CD14-positive monocyte (primary cell): ENCODE results near the gene NRK. TPM values are rescaled to one million over a fixed set of nuclear protein-coding genes. Genes with fewer than 3 reads are reported as not detected.

Experiments
- DNase-seq, 3 donors: peaks; one replicate each; pipeline ENCODE4 v3.0.0-alpha.2; 2011 to 2022
- H2AFZ ChIP-seq: 2 replicates; pipeline ENCODE4 v1.6.0; 2012; ENCODE audit warnings: mild to moderate bottlenecking, low read depth, low read length, inconsistent platforms; ENCODE audit not compliant: insufficient read depth, poor library complexity, severe bottlenecking
- H3K27ac ChIP-seq, 2 donors: 1 replicate in 1 of 2; 2 replicates in 1 of 2; pipeline ENCODE4 v1.5.1; 2012 to 2013; ENCODE audit warnings: low read length in 2 of 2, control low read depth in 1 of 2, inconsistent platforms in 1 of 2, low read depth in 1 of 2, mild to moderate bottlenecking in 1 of 2
- H3K27me3 ChIP-seq, 2 donors: one replicate each; pipeline versions ENCODE4 v1.6.0 to v1.6.1; 2011 to 2013; ENCODE audit warnings: low read length in 2 of 2; ENCODE audit not compliant: control insufficient read depth in 2 of 2, insufficient read depth in 2 of 2
- H3K36me3 ChIP-seq, 2 donors: replicated peaks in 1 of 2; 1 replicate in 1 of 2; 2 replicates in 1 of 2; pipeline versions ENCODE4 v1.5.1 to v1.6.1; 2012 to 2013; ENCODE audit warnings: low read length in 2 of 2, control low read depth in 1 of 2, inconsistent platforms in 1 of 2, mild to moderate bottlenecking in 1 of 2; ENCODE audit not compliant: insufficient read depth in 2 of 2, control insufficient read depth in 1 of 2
- H3K4me1 ChIP-seq, 2 donors: 1 replicate in 1 of 2; 2 replicates in 1 of 2; pipeline versions ENCODE4 v1.5.1 to v1.6.1; 2012 to 2013; ENCODE audit warnings: low read length in 2 of 2, control low read depth in 1 of 2, inconsistent platforms in 1 of 2, mild to moderate bottlenecking in 1 of 2, moderate library complexity in 1 of 2; ENCODE audit not compliant: insufficient read depth in 2 of 2, control insufficient read depth in 1 of 2
- H3K4me2 ChIP-seq: replicated peaks from 2 replicates; pipeline ENCODE3; 2012; ENCODE audit warnings: low read length, moderate library complexity, mild to moderate bottlenecking; ENCODE audit not compliant: poor library complexity, severe bottlenecking; ENCODE audit errors: extremely low read depth
- H3K4me3 ChIP-seq, 3 experiments: fragments of 200-600 bp in 1 of 3; sonication (generic) in 1 of 3; replicated peaks in 1 of 3; 1 replicate in 2 of 3; 2 replicates in 1 of 3; pipeline ENCODE4 v1.5.1; 2011 to 2013; ENCODE audit warnings: low read length in 3 of 3, mild to moderate bottlenecking in 3 of 3, control low read depth in 2 of 3, low read depth in 2 of 3, inconsistent platforms in 1 of 3, moderate library complexity in 1 of 3
- H3K79me2 ChIP-seq: 2 replicates; pipeline ENCODE4 v1.6.0; 2012; ENCODE audit warnings: mild to moderate bottlenecking, control low read depth, inconsistent platforms, low read length, moderate library complexity; ENCODE audit not compliant: insufficient read depth
- H3K9ac ChIP-seq: 2 replicates; pipeline ENCODE4 v1.6.0; 2017; ENCODE audit warnings: low read length, mild to moderate bottlenecking; ENCODE audit not compliant: insufficient read depth, poor library complexity, severe bottlenecking
- H3K9me3 ChIP-seq, 2 donors: replicated peaks in 1 of 2; 1 replicate in 1 of 2; 2 replicates in 1 of 2; pipeline versions ENCODE4 v1.5.1 to v1.6.1; 2012 to 2013; ENCODE audit warnings: low read length in 2 of 2, control low read depth in 1 of 2; ENCODE audit not compliant: control insufficient read depth in 1 of 2, insufficient read depth in 1 of 2
- H4K20me1 ChIP-seq: 2 replicates; pipeline ENCODE4 v1.6.0; 2012; ENCODE audit warnings: mild to moderate bottlenecking, low read length, control low read depth, moderate library complexity; ENCODE audit not compliant: insufficient read depth
- H3K27ac Mint-ChIP-seq, 7 donors: one replicate each; pipeline ENCODE4 v1.8.0; 2020; ENCODE audit warnings: mild to moderate bottlenecking in 7 of 7, mixed read lengths in 7 of 7, moderate library complexity in 6 of 7, inconsistent platforms in 2 of 7
- H3K27me3 Mint-ChIP-seq, 3 donors: one replicate each; pipeline ENCODE4 v1.8.0; 2021 to 2022; ENCODE audit warnings: low read depth in 3 of 3, mild to moderate bottlenecking in 3 of 3, mixed read lengths in 3 of 3, moderate library complexity in 3 of 3, inconsistent platforms in 1 of 3
- H3K36me3 Mint-ChIP-seq, 2 donors: one replicate each; pipeline ENCODE4 v1.8.0; 2020; ENCODE audit warnings: mixed read lengths in 2 of 2, inconsistent platforms in 1 of 2, mild to moderate bottlenecking in 1 of 2
- H3K4me1 Mint-ChIP-seq: one replicate; pipeline ENCODE4 v1.8.0; 2020; ENCODE audit warnings: mild to moderate bottlenecking, mixed read lengths
- H3K4me3 Mint-ChIP-seq, 2 donors: one replicate each; pipeline ENCODE4 v1.8.0; 2020; ENCODE audit warnings: mild to moderate bottlenecking in 2 of 2, mixed read lengths in 2 of 2, moderate library complexity in 1 of 2
- H3K9me3 Mint-ChIP-seq, 7 donors: one replicate each; pipeline ENCODE4 v1.8.0; 2020 to 2022; ENCODE audit warnings: mixed read lengths in 7 of 7, mild to moderate bottlenecking in 6 of 7, moderate library complexity in 6 of 7, inconsistent platforms in 2 of 7
- WGBS: methylation state at CpG from one replicate; pipeline ENCODE4 v1.1.5; 2013; ENCODE audit warnings: missing lambda C conversion rate; ENCODE audit not compliant: insufficient coverage; 5-methylcytosine and 5-hydroxymethylcytosine counted together
- intact Hi-C, 2 donors: fragments of 100-400 bp; cut with micrococcal nuclease; formaldehyde crosslinking; loops; one replicate each; pipeline versions ENCODE4 v1.15.0 to v1.15.1; 2023
- polyA plus RNA-seq, 3 donors: library from polyadenylated mRNA; depleted of rRNA in 1 of 3; unstranded in 2 of 3; stranded (reverse) in 1 of 3; fragments of 300-500 nt in 2 of 3; fragments of >200 nt in 1 of 3; fragmentation: Illumina TruSeq in 2 of 3; gene quantifications; 1 replicate in 2 of 3; 2 replicates in 1 of 3; pipeline ENCODE4 v1.2.3, GENCODE V29; 2012 to 2021
- TF ChIP-seq, protein P1 (sequence below): fragments of 200-600 bp; IDR thresholded peaks from one replicate; pipeline ENCODE4 v1.8.0; 2022; ENCODE audit warnings: antibody characterized with exemption, mild to moderate bottlenecking

NRK gene
- polyA plus RNA-seq, 3 donors = not detected

DNA sequence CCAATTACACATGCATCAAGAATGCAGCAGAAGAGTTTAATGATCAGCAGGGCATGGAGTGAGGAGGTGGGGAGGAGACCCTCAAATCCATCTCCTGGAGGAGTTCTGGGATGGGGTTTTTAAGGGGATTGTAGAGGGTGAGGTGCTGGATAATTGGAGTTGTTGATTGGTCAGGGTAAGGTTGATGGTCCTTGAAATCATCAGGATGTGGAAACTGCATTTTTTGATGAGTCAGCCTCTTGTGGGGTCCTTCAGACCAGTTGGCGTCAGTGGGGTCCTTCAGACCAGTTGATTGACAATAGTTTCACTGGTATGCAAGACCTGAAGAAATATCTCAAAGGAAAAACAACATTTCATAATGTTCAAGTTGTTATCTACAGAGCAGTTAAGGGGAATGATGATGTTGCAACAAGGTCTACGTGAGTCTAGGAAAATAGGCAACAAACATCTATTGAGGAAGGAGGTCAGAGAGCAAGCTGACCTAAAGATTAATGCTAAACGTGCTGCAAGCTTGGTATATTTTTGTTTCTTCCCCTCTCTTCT, 88.3 kb downstream of the NRK start:
- no peak for DNase-seq
- Histone ChIP-seq H2AFZ (no peak overlapping the region), H4K20me1 (no peaks in the 10 kb centered on the region), H3K9ac (no peak overlapping the region), H3K27me3 (no peaks in the 10 kb centered on the region), H3K9me3 (no peaks in the 10 kb centered on the region), H3K4me2 (no peak overlapping the region), H3K4me1 (no peaks in the 10 kb centered on the region), H3K4me3 (no peak overlapping the region), H3K36me3 (no peaks in the 10 kb centered on the region), H3K79me2 (no peaks in the 10 kb centered on the region), H3K27ac (no peak overlapping the region)
- Mint-ChIP-seq H3K4me1 (no peaks in the 10 kb centered on the region), H3K4me3 (no peak overlapping the region), H3K27me3 (peaks cover 0 to 2% (median 0%) of the 10 kb centered on the region in 3 donors), H3K9me3 (peaks cover 0 to 3% (median 0%) of the 10 kb centered on the region in 7 donors), H3K36me3 (no peaks in the 10 kb centered on the region), H3K27ac (no peak overlapping the region)
- TF ChIP-seq, protein P1, sequence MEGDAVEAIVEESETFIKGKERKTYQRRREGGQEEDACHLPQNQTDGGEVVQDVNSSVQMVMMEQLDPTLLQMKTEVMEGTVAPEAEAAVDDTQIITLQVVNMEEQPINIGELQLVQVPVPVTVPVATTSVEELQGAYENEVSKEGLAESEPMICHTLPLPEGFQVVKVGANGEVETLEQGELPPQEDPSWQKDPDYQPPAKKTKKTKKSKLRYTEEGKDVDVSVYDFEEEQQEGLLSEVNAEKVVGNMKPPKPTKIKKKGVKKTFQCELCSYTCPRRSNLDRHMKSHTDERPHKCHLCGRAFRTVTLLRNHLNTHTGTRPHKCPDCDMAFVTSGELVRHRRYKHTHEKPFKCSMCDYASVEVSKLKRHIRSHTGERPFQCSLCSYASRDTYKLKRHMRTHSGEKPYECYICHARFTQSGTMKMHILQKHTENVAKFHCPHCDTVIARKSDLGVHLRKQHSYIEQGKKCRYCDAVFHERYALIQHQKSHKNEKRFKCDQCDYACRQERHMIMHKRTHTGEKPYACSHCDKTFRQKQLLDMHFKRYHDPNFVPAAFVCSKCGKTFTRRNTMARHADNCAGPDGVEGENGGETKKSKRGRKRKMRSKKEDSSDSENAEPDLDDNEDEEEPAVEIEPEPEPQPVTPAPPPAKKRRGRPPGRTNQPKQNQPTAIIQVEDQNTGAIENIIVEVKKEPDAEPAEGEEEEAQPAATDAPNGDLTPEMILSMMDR = no peak
- intact Hi-C loops = no loop called here
- WGBS = no CpG with 5 or more reads among the region's 3 CpGs

DNA sequence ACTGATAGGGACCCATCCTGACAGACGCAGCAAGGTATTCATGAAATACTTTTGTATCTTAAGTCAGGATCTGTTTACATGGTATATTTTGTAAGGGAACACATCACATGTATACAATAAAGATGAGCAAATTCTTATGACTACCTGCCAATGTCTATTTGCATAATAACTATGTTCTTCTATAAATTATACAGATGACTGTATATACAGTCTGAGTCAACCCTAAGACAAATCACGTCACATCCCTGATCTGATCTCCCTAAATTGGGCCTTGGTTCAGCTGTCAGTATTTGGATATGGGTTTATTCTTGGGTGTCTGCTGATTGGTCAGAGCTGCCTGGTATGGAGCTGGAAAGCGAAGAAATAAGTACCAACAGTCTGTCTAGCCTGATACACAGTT, 122.9 kb downstream of the NRK start:
- Histone ChIP-seq H3K27me3 (no peaks in the 10 kb centered on the region), H4K20me1 (no peaks in the 10 kb centered on the region), H2AFZ (no peak overlapping the region), H3K4me3 (no peak overlapping the region), H3K27ac (no peak overlapping the region), H3K79me2 (no peaks in the 10 kb centered on the region), H3K9ac (no peak overlapping the region), H3K9me3 (no peaks in the 10 kb centered on the region), H3K4me2 (no peak overlapping the region), H3K4me1 (no peaks in the 10 kb centered on the region), H3K36me3 (no peaks in the 10 kb centered on the region)
- Mint-ChIP-seq H3K4me1 (no peaks in the 10 kb centered on the region), H3K36me3 (no peaks in the 10 kb centered on the region), H3K27me3 (peaks cover 0 to 2% (median 0%) of the 10 kb centered on the region in 3 donors), H3K27ac (no peak overlapping the region), H3K9me3 (peaks cover 0 to 3% (median 0%) of the 10 kb centered on the region in 7 donors), H3K4me3 (no peak overlapping the region)
- DNase-seq = no peak
- intact Hi-C loops = no loop called here
- TF ChIP-seq, protein P1 = no peak
- WGBS = no CpG with 5 or more reads among the region's 3 CpGs
